VCaP (cell line): Measurements from ENCODE around the gene DEDD2.

Experiments
- H3K27ac ChIP-seq: fragments of 450-650 bp; 2 replicates; pipeline ENCODE4 v1.5.1; 2017
- CTCF ChIP-seq: fragments of 450-650 bp; conservative IDR thresholded peaks from 2 replicates; pipeline ENCODE4 v1.5.1; 2017; ENCODE audit warnings: mild to moderate bottlenecking, moderate library complexity

The DEDD2 gene

GRCh38 chr19:42150911-42151361 lies 66.5 kb downstream of the DEDD2 start:
- no peak overlapping the region for H3K27ac ChIP-seq
- no peak for TF ChIP-seq CTCF

GRCh38 chr19:42150364-42150763 lies 67.1 kb downstream of the DEDD2 start:
- no peak for TF ChIP-seq CTCF

GRCh38 chr19:42149447-42150202 lies 67.9 kb downstream of the DEDD2 start:
- no peak for TF ChIP-seq CTCF
- no peak overlapping the region for H3K27ac ChIP-seq

More at GRCh38 chr19:42150364-42150763, 67.1 kb downstream of the DEDD2 start:
- H3K27ac ChIP-seq: no peak overlapping the region
